Uterus (tissue), 4 donors: ENCODE results near the gene NOP53. TPM values are rescaled to one million over a fixed set of nuclear protein-coding genes. Genes with fewer than 3 reads are reported as not detected.
A peak's percentile ranks its signal among the peaks of the same experiment; 100 is the strongest.

Source experiments
- DNase-seq, 2 donors: peaks; one replicate each; pipeline ENCODE4 v3.0.0-alpha.2; 2019 to 2020
- H3K27ac ChIP-seq, 2 donors: fragments of 200-600 bp; sonication (generic); 1 replicate in 1 of 2; 2 replicates in 1 of 2; pipeline ENCODE4 v1.5.1; 2016 to 2018
- H3K27me3 ChIP-seq, 2 donors: fragments of 200-600 bp; sonication (generic); one replicate each; pipeline ENCODE4 v1.5.1; 2018 to 2019; ENCODE audit warnings: control low read depth in 1 of 2
- H3K36me3 ChIP-seq, 2 donors: fragments of 200-600 bp; sonication (generic); one replicate each; pipeline ENCODE4 v1.5.1; 2019; ENCODE audit warnings: control low read depth in 1 of 2
- H3K4me1 ChIP-seq, 2 donors: fragments of 200-600 bp; sonication (generic); one replicate each; pipeline ENCODE4 v1.5.1; 2018 to 2019; ENCODE audit warnings: control low read depth in 1 of 2
- H3K4me3 ChIP-seq, 2 donors: fragments of 200-600 bp; sonication (generic); 1 replicate in 1 of 2; 2 replicates in 1 of 2; pipeline ENCODE4 v1.5.1; 2018 to 2019; ENCODE audit warnings: mild to moderate bottlenecking in 1 of 2
- H3K9me3 ChIP-seq, 2 donors: fragments of 200-600 bp; sonication (generic); one replicate each; pipeline ENCODE4 v1.5.1; 2019; ENCODE audit warnings: control low read depth in 1 of 2
- POLR2A ChIP-seq, 2 donors: fragments of 450-650 bp; IDR thresholded peaks; one replicate each; pipeline ENCODE4 v1.6.1; 2016; ENCODE audit warnings: antibody characterized with exemption in 2 of 2, mild to moderate bottlenecking in 1 of 2, moderate library complexity in 1 of 2
- intact Hi-C: fragments of 100-400 bp; cut with DNase I; formaldehyde crosslinking; loops from one replicate; pipeline ENCODE4 v1.15.1; 2023; ENCODE audit warnings: low total_unique reads
- total RNA-seq, 4 donors: library from RNA; depleted of rRNA in 3 of 4; stranded (reverse); fragments of >200 nt in 3 of 4; gene quantifications; one replicate each; pipeline versions ENCODE4 v1.1.0 to v1.2.4, GENCODE V29; 2014 to 2023
- TF ChIP-seq, protein P1 (sequence below), 4 experiments: fragments of 200-600 bp in 2 of 4; fragments of 450-650 bp in 2 of 4; sonication (generic) in 2 of 4; IDR thresholded peaks; one replicate each; pipeline ENCODE4 v1.5.1; 2016 to 2019; ENCODE audit warnings: antibody characterized with exemption in 4 of 4, mild to moderate bottlenecking in 2 of 4, moderate library complexity in 1 of 4
- donor health status: DM: yes; HTN: yes; CAD: no.

NOP53 gene
- total RNA-seq, 4 donors from 2014 or later, result 116 to 555 (median 444) TPM

DNA sequence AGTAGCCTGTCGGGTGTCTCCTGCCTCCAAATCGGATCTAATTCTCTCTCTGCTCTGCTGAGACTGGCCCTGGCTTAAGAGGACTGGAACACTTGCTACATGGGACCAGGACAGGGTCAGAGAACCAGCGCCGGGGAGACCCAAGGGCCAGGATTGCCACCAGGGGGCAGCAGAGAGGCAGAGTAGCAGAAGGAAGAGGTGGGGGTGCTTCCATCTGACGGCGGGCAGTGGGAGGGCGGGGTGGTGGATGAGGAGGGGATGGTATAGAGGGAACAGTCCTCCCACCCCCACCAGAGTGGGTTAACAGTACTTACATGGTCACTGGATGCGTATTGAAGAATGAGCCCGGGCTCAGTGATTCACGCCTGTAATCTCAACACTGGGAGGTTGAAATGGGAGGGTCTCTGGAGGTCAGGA is 45.1 kb downstream of the NOP53 start:
- H3K4me1 ChIP-seq, result no peaks in the 10 kb centered on the region
- H3K36me3 ChIP-seq, result no peaks in the 10 kb centered on the region
- no peaks in the 10 kb centered on the region for H3K9me3 ChIP-seq
- H3K4me3 ChIP-seq, result no peak overlapping the region
- H3K27ac ChIP-seq, result no peak overlapping the region
- H3K27me3 ChIP-seq, result no peaks in the 10 kb centered on the region
- TF ChIP-seq, protein P1, sequence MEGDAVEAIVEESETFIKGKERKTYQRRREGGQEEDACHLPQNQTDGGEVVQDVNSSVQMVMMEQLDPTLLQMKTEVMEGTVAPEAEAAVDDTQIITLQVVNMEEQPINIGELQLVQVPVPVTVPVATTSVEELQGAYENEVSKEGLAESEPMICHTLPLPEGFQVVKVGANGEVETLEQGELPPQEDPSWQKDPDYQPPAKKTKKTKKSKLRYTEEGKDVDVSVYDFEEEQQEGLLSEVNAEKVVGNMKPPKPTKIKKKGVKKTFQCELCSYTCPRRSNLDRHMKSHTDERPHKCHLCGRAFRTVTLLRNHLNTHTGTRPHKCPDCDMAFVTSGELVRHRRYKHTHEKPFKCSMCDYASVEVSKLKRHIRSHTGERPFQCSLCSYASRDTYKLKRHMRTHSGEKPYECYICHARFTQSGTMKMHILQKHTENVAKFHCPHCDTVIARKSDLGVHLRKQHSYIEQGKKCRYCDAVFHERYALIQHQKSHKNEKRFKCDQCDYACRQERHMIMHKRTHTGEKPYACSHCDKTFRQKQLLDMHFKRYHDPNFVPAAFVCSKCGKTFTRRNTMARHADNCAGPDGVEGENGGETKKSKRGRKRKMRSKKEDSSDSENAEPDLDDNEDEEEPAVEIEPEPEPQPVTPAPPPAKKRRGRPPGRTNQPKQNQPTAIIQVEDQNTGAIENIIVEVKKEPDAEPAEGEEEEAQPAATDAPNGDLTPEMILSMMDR (IDR thresholded peaks at IDR 0.05), result peak; percentile 55 to 86 (median 73)
- TF ChIP-seq POLR2A (IDR thresholded peaks at IDR 0.05), result no peak
- DNase-seq, result peak; percentile 75 to 80
- intact Hi-C loops, result no loop called here

- no peak for DNase-seq
- no peaks in the 10 kb centered on the region for H3K36me3 ChIP-seq
- intact Hi-C loops, result no loop called here
- no peaks in the 10 kb centered on the region for H3K4me1 ChIP-seq
- H3K27ac ChIP-seq, result no peak overlapping the region
- no peak overlapping the region for H3K4me3 ChIP-seq
- H3K27me3 ChIP-seq, result no peaks in the 10 kb centered on the region
- no peak for TF ChIP-seq POLR2A (IDR thresholded peaks at IDR 0.05)
- TF ChIP-seq, protein P1 (IDR thresholded peaks at IDR 0.05), result no peak
- H3K9me3 ChIP-seq, result no peaks in the 10 kb centered on the region
Measured at GRCh38 chr19:47792616-47793015, 47.3 kb downstream of the NOP53 start.

- no peak for TF ChIP-seq POLR2A (IDR thresholded peaks at IDR 0.05)
- TF ChIP-seq, protein P1 (IDR thresholded peaks at IDR 0.05), result no peak
- Histone ChIP-seq H3K9me3 (no peaks in the 10 kb centered on the region), H3K27me3 (no peaks in the 10 kb centered on the region), H3K27ac (no peak overlapping the region), H3K4me1 (no peaks in the 10 kb centered on the region), H3K36me3 (no peaks in the 10 kb centered on the region), H3K4me3 (no peak overlapping the region)
- no peak for DNase-seq
- intact Hi-C loops, result no loop called here
Measured at GRCh38 chr19:47794526-47794925, 49.2 kb downstream of the NOP53 start.

- Histone ChIP-seq H3K4me1 (no peaks in the 10 kb centered on the region), H3K27ac (no peak overlapping the region), H3K9me3 (no peaks in the 10 kb centered on the region), H3K27me3 (no peaks in the 10 kb centered on the region), H3K4me3 (no peak overlapping the region), H3K36me3 (no peaks in the 10 kb centered on the region)
- TF ChIP-seq, protein P1 (IDR thresholded peaks at IDR 0.05), result no peak
- TF ChIP-seq POLR2A (IDR thresholded peaks at IDR 0.05), result no peak
- intact Hi-C loops, result no loop called here
- no peak for DNase-seq
Measured at GRCh38 chr19:47796785-47797184, 51.4 kb downstream of the NOP53 start.

- Histone ChIP-seq H3K27ac (no peak overlapping the region), H3K36me3 (no peaks in the 10 kb centered on the region), H3K4me1 (no peaks in the 10 kb centered on the region), H3K4me3 (no peak overlapping the region), H3K9me3 (no peaks in the 10 kb centered on the region), H3K27me3 (no peaks in the 10 kb centered on the region)
- intact Hi-C loops, result no loop called here
- no peak for DNase-seq
- TF ChIP-seq, protein P1 (IDR thresholded peaks at IDR 0.05), result no peak
Measured at GRCh38 chr19:47797996-47798903, 52.9 kb downstream of the NOP53 start.
